Neural cell (in vitro differentiated cells): ENCODE results near the gene CTSH.

Source experiments
- CTCF ChIP-seq: fragments of 450-650 bp; IDR thresholded peaks from 2 replicates; pipeline ENCODE4 v1.5.1; 2014; ENCODE audit warnings: antibody characterized with exemption, mild to moderate bottlenecking, moderate library complexity; ENCODE audit not compliant: poor library complexity, severe bottlenecking
- EP300 ChIP-seq: fragments of 450-650 bp; conservative IDR thresholded peaks from 2 replicates; pipeline ENCODE4 v1.6.1; 2014; ENCODE audit warnings: antibody characterized with exemption, mild to moderate bottlenecking, moderate library complexity; ENCODE audit not compliant: poor library complexity, severe bottlenecking
- EZH2 ChIP-seq: fragments of 200-600, 300-800 bp; shearing (Covaris generic), sonication (generic); IDR thresholded peaks from 2 replicates; pipeline ENCODE4 v1.6.1; 2014; ENCODE audit warnings: antibody characterized with exemption, low read length, borderline replicate concordance, mild to moderate bottlenecking; ENCODE audit not compliant: insufficient read depth, poor library complexity, severe bottlenecking
- MXI1 ChIP-seq: fragments of 450-650 bp; conservative IDR thresholded peaks from 2 replicates; pipeline ENCODE4 v1.6.1; 2014; ENCODE audit warnings: antibody characterized with exemption, mild to moderate bottlenecking; ENCODE audit not compliant: poor library complexity, severe bottlenecking
- POLR2AphosphoS5 ChIP-seq: IDR thresholded peaks from 2 replicates; pipeline ENCODE4 v1.6.1; 2012
- RAD21 ChIP-seq: fragments of 450-650 bp; conservative IDR thresholded peaks from 2 replicates; pipeline ENCODE4 v1.6.1; 2014; ENCODE audit warnings: antibody characterized with exemption, mild to moderate bottlenecking, moderate library complexity
- SMC3 ChIP-seq: fragments of 450-650 bp; conservative IDR thresholded peaks from 2 replicates; pipeline ENCODE4 v1.6.1; 2014; ENCODE audit warnings: antibody characterized with exemption, mild to moderate bottlenecking, moderate library complexity; ENCODE audit not compliant: poor library complexity
- TAF1 ChIP-seq: IDR thresholded peaks from 2 replicates; pipeline ENCODE4 v1.6.1; 2012; ENCODE audit warnings: low read depth
- TF ChIP-seq, protein P1 (sequence below): IDR thresholded peaks from 2 replicates; pipeline ENCODE4 v1.6.1; 2012; ENCODE audit warnings: borderline replicate concordance

DNA sequence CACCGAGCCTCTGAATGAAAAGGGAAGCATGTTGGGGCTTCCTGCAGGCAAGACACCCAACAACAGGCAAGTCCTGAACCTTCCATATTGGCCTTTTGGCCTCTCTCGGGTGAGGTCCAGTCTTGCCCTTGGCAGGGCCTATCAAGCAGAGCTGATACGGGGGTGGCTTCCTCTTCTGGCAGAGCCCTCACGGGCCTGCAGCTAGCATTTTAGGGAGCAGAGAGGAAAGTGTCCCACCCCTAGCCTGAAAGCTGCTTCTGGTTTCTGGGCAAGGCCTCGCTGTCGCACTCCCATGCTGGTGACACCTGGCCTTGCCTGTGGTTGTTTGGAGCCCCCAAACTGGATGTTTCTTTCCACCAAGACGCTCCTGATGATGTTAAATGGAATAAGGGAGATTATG, 31.8 kb upstream of the CTSH start:
- no peak for TF ChIP-seq TAF1
- TF ChIP-seq CTCF, result no peak
- TF ChIP-seq, protein P1, sequence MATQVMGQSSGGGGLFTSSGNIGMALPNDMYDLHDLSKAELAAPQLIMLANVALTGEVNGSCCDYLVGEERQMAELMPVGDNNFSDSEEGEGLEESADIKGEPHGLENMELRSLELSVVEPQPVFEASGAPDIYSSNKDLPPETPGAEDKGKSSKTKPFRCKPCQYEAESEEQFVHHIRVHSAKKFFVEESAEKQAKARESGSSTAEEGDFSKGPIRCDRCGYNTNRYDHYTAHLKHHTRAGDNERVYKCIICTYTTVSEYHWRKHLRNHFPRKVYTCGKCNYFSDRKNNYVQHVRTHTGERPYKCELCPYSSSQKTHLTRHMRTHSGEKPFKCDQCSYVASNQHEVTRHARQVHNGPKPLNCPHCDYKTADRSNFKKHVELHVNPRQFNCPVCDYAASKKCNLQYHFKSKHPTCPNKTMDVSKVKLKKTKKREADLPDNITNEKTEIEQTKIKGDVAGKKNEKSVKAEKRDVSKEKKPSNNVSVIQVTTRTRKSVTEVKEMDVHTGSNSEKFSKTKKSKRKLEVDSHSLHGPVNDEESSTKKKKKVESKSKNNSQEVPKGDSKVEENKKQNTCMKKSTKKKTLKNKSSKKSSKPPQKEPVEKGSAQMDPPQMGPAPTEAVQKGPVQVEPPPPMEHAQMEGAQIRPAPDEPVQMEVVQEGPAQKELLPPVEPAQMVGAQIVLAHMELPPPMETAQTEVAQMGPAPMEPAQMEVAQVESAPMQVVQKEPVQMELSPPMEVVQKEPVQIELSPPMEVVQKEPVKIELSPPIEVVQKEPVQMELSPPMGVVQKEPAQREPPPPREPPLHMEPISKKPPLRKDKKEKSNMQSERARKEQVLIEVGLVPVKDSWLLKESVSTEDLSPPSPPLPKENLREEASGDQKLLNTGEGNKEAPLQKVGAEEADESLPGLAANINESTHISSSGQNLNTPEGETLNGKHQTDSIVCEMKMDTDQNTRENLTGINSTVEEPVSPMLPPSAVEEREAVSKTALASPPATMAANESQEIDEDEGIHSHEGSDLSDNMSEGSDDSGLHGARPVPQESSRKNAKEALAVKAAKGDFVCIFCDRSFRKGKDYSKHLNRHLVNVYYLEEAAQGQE, result no peak
- TF ChIP-seq SMC3, result no peak
- TF ChIP-seq POLR2AphosphoS5, result no peak
- TF ChIP-seq MXI1, result no peak
- no peak for TF ChIP-seq EZH2
- no peak for TF ChIP-seq EP300
- no peak for TF ChIP-seq RAD21
